ENCODE data around the gene THOC6.

DNA sequence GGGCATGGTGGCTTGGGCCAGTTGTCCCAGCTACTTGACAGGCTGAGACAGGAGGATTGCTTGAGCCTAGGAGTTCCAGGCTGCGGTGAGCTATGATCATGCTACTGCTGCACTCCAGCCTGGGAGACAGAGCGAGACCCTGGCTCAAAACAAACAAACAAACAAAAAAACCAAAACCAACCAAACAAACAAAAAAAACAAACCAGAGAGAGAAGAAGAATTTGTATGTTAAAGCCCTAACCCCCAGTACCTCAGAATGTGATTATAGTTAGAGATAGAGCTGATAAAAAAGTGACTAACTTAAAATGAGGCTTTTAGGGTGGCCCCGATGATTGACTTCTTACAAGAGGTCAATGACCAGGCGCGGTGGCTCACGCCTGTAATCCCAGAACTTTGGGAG lies 20.9 kb downstream of the THOC6 start:
- TF ChIP-seq POLR2A (IDR thresholded peaks at IDR 0.05; ENCODE audit: low read depth, low read length) (no peak), GATA2 (IDR thresholded peaks at IDR 0.05; ENCODE audit: insufficient read depth, insufficient read length, low read depth, low read length) (no peak), POLR2AphosphoS5 (IDR thresholded peaks at IDR 0.05; ENCODE audit: insufficient read depth, low read depth, low read length) (no peak), EZH2 (IDR thresholded peaks at IDR 0.05; ENCODE audit: borderline replicate concordance, low read depth, low read length, severe bottlenecking) (no peak), MAX (IDR thresholded peaks at IDR 0.05; ENCODE audit: insufficient read depth, insufficient read length) (no peak), FOS (IDR thresholded peaks at IDR 0.05; ENCODE audit: borderline replicate concordance, insufficient read depth, low read length) (no peak), MYC (IDR thresholded peaks at IDR 0.05; ENCODE audit: low read depth, low read length) (no peak), JUN (IDR thresholded peaks at IDR 0.05; ENCODE audit: borderline replicate concordance, insufficient read depth, insufficient read length, low read depth) (no peak)
- TF ChIP-seq, protein P1, sequence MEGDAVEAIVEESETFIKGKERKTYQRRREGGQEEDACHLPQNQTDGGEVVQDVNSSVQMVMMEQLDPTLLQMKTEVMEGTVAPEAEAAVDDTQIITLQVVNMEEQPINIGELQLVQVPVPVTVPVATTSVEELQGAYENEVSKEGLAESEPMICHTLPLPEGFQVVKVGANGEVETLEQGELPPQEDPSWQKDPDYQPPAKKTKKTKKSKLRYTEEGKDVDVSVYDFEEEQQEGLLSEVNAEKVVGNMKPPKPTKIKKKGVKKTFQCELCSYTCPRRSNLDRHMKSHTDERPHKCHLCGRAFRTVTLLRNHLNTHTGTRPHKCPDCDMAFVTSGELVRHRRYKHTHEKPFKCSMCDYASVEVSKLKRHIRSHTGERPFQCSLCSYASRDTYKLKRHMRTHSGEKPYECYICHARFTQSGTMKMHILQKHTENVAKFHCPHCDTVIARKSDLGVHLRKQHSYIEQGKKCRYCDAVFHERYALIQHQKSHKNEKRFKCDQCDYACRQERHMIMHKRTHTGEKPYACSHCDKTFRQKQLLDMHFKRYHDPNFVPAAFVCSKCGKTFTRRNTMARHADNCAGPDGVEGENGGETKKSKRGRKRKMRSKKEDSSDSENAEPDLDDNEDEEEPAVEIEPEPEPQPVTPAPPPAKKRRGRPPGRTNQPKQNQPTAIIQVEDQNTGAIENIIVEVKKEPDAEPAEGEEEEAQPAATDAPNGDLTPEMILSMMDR (IDR thresholded peaks at IDR 0.05; ENCODE audit: extremely low read depth in 1 of 2, insufficient read depth in 1 of 2, low read depth in 1 of 2, low read length in 2 of 2) = no peak

Measured in endothelial cell of umbilical vein (primary cell).